PC-9 (cell line): ENCODE measurements around the gene TECTA. TPM values are rescaled to one million over a fixed set of nuclear protein-coding genes. Genes with fewer than 3 reads are reported as not detected.

ENCODE experiments used
- BruUV-seq: library from RNA; stranded (reverse); fragments of 400-500 nt; replicated peaks from 2 replicates; lab custom pipeline; 2021; lab: Mats Ljungman, UMichigan
- CTCF ChIA-PET: fragments of 300-600 bp; sonication (Branson Sonifier 250); formaldehyde crosslinking; loops from one replicate; lab custom pipeline; 2022; ENCODE audit warnings: antibody characterized with exemption; lab: Charles Lee
- POLR2A ChIA-PET: fragments of 300-600 bp; sonication (Branson Sonifier 250); formaldehyde crosslinking; loops from one replicate; lab custom pipeline; 2022; ENCODE audit warnings: antibody characterized with exemption; ENCODE audit not compliant: unreplicated experiment; lab: Charles Lee
- DNase-seq, 2 experiments: peaks; one replicate each; pipeline versions ENCODE4 v3.0.0 to v3.0.0-alpha.2; 2015 to 2022; ENCODE audit warnings: mixed read lengths in 1 of 2
- H2AFZ ChIP-seq: fragments of 200-600 bp; sonication (generic); 2 replicates; pipeline ENCODE4 v1.8.1; 2017; ENCODE audit warnings: antibody characterized with exemption
- H3F3A ChIP-seq: fragments of 200-600 bp; sonication (generic); 2 replicates; pipeline ENCODE4 v1.8.1; 2017; ENCODE audit warnings: antibody characterized with exemption, mild to moderate bottlenecking, low read depth; ENCODE audit not compliant: insufficient read depth
- H3K27ac ChIP-seq: fragments of 200-600 bp; sonication (generic); 2 replicates; pipeline ENCODE4 v1.6.1; 2016; ENCODE audit warnings: mixed run types
- H3K27me3 ChIP-seq: fragments of 200-600 bp; sonication (generic); 2 replicates; pipeline ENCODE4 v1.6.1; 2016; ENCODE audit warnings: low read depth, mixed run types; ENCODE audit not compliant: insufficient read depth
- H3K36me3 ChIP-seq: fragments of 200-600 bp; sonication (generic); 2 replicates; pipeline ENCODE4 v1.6.1; 2016; ENCODE audit warnings: low read depth, mixed run types
- H3K4me1 ChIP-seq: fragments of 200-600 bp; sonication (generic); replicated peaks from 2 replicates; pipeline ENCODE4 v1.6.1; 2016; ENCODE audit warnings: mixed run types; ENCODE audit not compliant: insufficient read depth
- H3K4me2 ChIP-seq: fragments of 200-600 bp; sonication (generic); 2 replicates; pipeline ENCODE4 v1.6.1; 2017; ENCODE audit warnings: mixed run types
- H3K4me3 ChIP-seq: fragments of 200-600 bp; sonication (generic); 2 replicates; pipeline ENCODE4 v1.6.1; 2016; ENCODE audit warnings: mixed run types
- H3K79me2 ChIP-seq: fragments of 200-600 bp; sonication (generic); 2 replicates; pipeline ENCODE4 v1.6.1; 2017; ENCODE audit warnings: low read depth, mixed run types
- H3K9me2 ChIP-seq: fragments of 200-600 bp; sonication (generic); 2 replicates; pipeline ENCODE4 v1.8.1; 2017; ENCODE audit warnings: mild to moderate bottlenecking; ENCODE audit not compliant: insufficient read depth
- H3K9me3 ChIP-seq: fragments of 200-600 bp; sonication (generic); 2 replicates; pipeline ENCODE4 v1.8.1; 2016; ENCODE audit warnings: low read depth; ENCODE audit not compliant: insufficient read depth
- H4K20me1 ChIP-seq: fragments of 200-600 bp; sonication (generic); 2 replicates; pipeline ENCODE4 v1.8.1; 2017; ENCODE audit not compliant: insufficient read depth
- EZH2 ChIP-seq: fragments of 200-600 bp; sonication (generic); IDR thresholded peaks from 2 replicates; pipeline ENCODE4 v1.8.0; 2017; ENCODE audit warnings: antibody characterized with exemption, low read depth
- intact Hi-C: fragments of 100-400 bp; cut with micrococcal nuclease; formaldehyde crosslinking; loops from one replicate; pipeline ENCODE4 v1.10.0; 2022; ENCODE audit not compliant: unreplicated experiment
- total RNA-seq: library from RNA; stranded (reverse); gene quantifications from 2 replicates; pipeline ENCODE4 v1.2.3, GENCODE V29; 2021
- TF ChIP-seq, protein P1 (sequence below): fragments of 200-600 bp; sonication (generic); conservative IDR thresholded peaks from 2 replicates; pipeline ENCODE4 v1.6.1; 2017; ENCODE audit warnings: mixed run types, antibody characterized with exemption, mild to moderate bottlenecking, moderate library complexity

TECTA gene
- total RNA-seq, 1 experiment from 2014 or later, result 0.04 TPM

DNA sequence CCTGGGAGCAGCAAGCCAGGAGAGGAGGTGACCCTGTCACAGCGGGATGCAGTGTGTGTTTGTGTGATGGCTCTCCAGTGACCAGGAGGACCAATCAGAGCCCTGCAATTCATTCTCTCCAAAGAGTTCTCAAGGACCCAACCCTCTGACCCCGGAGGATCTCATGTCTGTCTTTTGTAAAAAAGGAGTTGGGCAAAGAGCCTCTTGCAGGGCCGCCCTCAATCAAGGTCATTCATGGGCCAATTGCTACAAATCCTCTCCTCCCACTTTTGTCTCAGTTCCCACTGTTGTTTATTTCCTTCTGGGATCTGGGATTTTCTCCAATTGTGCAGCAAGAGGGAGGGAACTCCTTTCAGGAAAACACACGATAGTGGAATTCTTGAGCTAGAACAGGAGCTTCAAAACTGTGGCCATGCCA, 4.0 kb downstream of the TECTA start:
- Histone ChIP-seq H3K4me2 (no peak overlapping the region), H3K27me3 (peaks cover 95% of the 10 kb centered on the region), H3K79me2 (no peaks in the 10 kb centered on the region), H4K20me1 (no peaks in the 10 kb centered on the region), H3K36me3 (no peaks in the 10 kb centered on the region), H3K4me3 (no peak overlapping the region), H3F3A (no peaks in the 10 kb centered on the region), H3K9me2 (no peaks in the 10 kb centered on the region), H3K4me1 (no peaks in the 10 kb centered on the region), H3K9me3 (no peaks in the 10 kb centered on the region), H2AFZ (no peak overlapping the region), H3K27ac (no peak overlapping the region)
- POLR2A ChIA-PET, result no interaction called here
- intact Hi-C loops, result no loop called here
- DNase-seq, result no peak
- TF ChIP-seq, protein P1, sequence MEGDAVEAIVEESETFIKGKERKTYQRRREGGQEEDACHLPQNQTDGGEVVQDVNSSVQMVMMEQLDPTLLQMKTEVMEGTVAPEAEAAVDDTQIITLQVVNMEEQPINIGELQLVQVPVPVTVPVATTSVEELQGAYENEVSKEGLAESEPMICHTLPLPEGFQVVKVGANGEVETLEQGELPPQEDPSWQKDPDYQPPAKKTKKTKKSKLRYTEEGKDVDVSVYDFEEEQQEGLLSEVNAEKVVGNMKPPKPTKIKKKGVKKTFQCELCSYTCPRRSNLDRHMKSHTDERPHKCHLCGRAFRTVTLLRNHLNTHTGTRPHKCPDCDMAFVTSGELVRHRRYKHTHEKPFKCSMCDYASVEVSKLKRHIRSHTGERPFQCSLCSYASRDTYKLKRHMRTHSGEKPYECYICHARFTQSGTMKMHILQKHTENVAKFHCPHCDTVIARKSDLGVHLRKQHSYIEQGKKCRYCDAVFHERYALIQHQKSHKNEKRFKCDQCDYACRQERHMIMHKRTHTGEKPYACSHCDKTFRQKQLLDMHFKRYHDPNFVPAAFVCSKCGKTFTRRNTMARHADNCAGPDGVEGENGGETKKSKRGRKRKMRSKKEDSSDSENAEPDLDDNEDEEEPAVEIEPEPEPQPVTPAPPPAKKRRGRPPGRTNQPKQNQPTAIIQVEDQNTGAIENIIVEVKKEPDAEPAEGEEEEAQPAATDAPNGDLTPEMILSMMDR, result no peak
- TF ChIP-seq EZH2, result no peak
- CTCF ChIA-PET, result no interaction called here
- BruUV-seq, result no TSS peak

DNA sequence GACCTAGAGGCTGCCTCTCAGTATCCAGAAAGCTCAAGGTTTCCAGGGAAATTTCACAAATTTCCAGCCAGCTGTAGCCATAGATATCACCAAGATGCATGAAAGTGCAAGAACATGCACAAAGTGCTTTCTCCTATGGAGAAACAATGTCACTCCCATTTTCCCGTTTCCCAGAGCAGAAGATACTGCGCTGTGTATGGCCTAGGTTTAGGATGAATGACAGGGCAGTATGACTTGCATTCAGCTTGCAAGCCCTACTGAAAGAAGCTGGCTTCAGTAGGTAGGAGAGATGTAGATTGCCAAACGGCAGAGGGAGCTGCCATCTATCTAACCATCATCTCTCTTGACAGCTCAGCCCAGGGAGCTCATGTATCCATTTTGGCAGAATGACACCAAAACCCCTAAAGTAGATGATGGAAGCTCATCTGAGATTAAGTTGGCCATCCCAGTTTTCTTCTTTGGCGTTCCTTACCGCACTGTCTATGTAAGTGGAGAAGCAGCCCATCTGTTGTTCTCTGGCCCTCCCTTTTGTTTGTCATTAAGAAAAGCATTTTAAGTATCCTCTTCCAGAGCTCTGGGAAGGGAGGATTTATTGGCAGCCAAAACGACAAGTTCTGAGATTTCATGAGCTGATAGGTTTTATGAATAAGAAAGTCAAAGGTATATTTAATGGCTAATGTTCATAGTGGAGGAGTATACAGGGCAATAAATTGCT, 4.6 kb downstream of the TECTA start:
- Histone ChIP-seq H3K4me1 (no peaks in the 10 kb centered on the region), H4K20me1 (no peaks in the 10 kb centered on the region), H3K27ac (no peak overlapping the region), H3K4me2 (no peak overlapping the region), H3K9me2 (no peaks in the 10 kb centered on the region), H3K9me3 (no peaks in the 10 kb centered on the region), H3K27me3 (peaks cover 95% of the 10 kb centered on the region), H3K4me3 (no peak overlapping the region), H3K79me2 (no peaks in the 10 kb centered on the region), H2AFZ (no peak overlapping the region), H3F3A (no peaks in the 10 kb centered on the region), H3K36me3 (no peaks in the 10 kb centered on the region)
- POLR2A ChIA-PET, result no interaction called here
- intact Hi-C loops, result no loop called here
- CTCF ChIA-PET, result no interaction called here
- no TSS peak for BruUV-seq
- no peak for DNase-seq
- no peak for TF ChIP-seq EZH2
- TF ChIP-seq, protein P1, result no peak

DNA sequence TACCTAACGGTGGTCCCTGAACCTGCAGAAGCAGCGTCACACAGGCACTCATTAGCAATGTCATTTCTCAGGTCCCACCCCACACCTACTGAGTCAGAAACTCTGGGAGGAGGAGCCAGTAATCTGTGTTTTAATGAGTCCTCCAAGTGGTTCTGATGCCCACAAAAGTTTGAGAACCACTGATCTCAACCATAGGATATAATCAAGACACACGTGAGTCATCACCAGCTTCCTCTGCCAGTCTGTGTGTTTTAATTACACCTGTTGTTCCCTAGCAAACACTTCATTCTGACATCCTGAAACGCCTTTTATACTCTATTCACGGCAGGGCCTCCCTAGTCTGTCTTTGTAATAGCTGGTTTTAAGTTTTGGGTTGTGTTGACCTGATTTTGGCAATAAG, 5.8 kb downstream of the TECTA start:
- intact Hi-C loops, result no loop called here
- DNase-seq, result no peak
- Histone ChIP-seq H3K4me3 (no peak overlapping the region), H3F3A (no peaks in the 10 kb centered on the region), H3K27ac (no peak overlapping the region), H3K9me2 (no peaks in the 10 kb centered on the region), H3K36me3 (no peaks in the 10 kb centered on the region), H3K9me3 (no peaks in the 10 kb centered on the region), H3K27me3 (peaks cover 95% of the 10 kb centered on the region), H3K4me1 (no peaks in the 10 kb centered on the region), H3K4me2 (no peak overlapping the region), H3K79me2 (no peaks in the 10 kb centered on the region), H4K20me1 (no peaks in the 10 kb centered on the region), H2AFZ (no peak overlapping the region)
- POLR2A ChIA-PET, result no interaction called here
- BruUV-seq, result no TSS peak
- no peak for TF ChIP-seq EZH2
- TF ChIP-seq, protein P1, result no peak
- CTCF ChIA-PET, result no interaction called here
